Smooth muscle cell (in vitro differentiated cells): ENCODE measurements around the gene PTPRCAP. TPM values are rescaled to one million over a fixed set of nuclear protein-coding genes. Genes with fewer than 3 reads are reported as not detected.

Experiments used
- DNase-seq: peaks from one replicate; lab custom pipeline; 2025; ENCODE audit not compliant: unreplicated experiment; lab: John Stamatoyannopoulos, UW
- H2AFZ ChIP-seq: fragments of 200-600 bp; sonication (generic); 2 replicates; pipeline ENCODE4 v1.6.0; 2016; ENCODE audit warnings: antibody characterized with exemption, low read depth, mild to moderate bottlenecking
- H3F3A ChIP-seq: fragments of 200-600 bp; sonication (generic); 2 replicates; pipeline ENCODE4 v1.6.0; 2017; ENCODE audit warnings: antibody characterized with exemption, low read depth
- H3K27ac ChIP-seq: fragments of 200-600 bp; sonication (generic); 2 replicates; pipeline ENCODE4 v1.5.1; 2016; ENCODE audit warnings: low read depth, mild to moderate bottlenecking
- H3K27me3 ChIP-seq: fragments of 200-600 bp; sonication (generic); 2 replicates; pipeline ENCODE4 v1.6.1; 2016; ENCODE audit warnings: low read depth, mild to moderate bottlenecking
- H3K36me3 ChIP-seq: fragments of 200-600 bp; sonication (generic); 2 replicates; pipeline ENCODE4 v1.5.1; 2016; ENCODE audit warnings: low read depth
- H3K4me1 ChIP-seq: fragments of 200-600 bp; sonication (generic); 2 replicates; pipeline ENCODE4 v1.5.1; 2016; ENCODE audit warnings: low read depth
- H3K4me2 ChIP-seq: fragments of 200-600 bp; sonication (generic); 2 replicates; pipeline ENCODE4 v1.6.0; 2016; ENCODE audit warnings: mild to moderate bottlenecking
- H3K4me3 ChIP-seq: fragments of 200-600 bp; sonication (generic); 2 replicates; pipeline ENCODE4 v1.5.1; 2016; ENCODE audit warnings: mild to moderate bottlenecking
- H3K79me2 ChIP-seq: fragments of 200-600 bp; sonication (generic); 2 replicates; pipeline ENCODE4 v1.6.0; 2016; ENCODE audit warnings: low read depth, mild to moderate bottlenecking
- H3K9ac ChIP-seq: fragments of 200-600 bp; sonication (generic); 2 replicates; pipeline ENCODE4 v1.6.0; 2016; ENCODE audit warnings: low read depth
- H3K9me3 ChIP-seq: fragments of 200-600 bp; sonication (generic); replicated peaks from 2 replicates; pipeline ENCODE4 v1.5.1; 2016; ENCODE audit warnings: low read depth
- H4K20me1 ChIP-seq: fragments of 200-600 bp; sonication (generic); 2 replicates; pipeline ENCODE4 v1.6.0; 2016; ENCODE audit warnings: low read depth
- WGBS: methylation state at CpG from one replicate; pipeline ENCODE4 v1.1.7; 2016; ENCODE audit warnings: low lambda C conversion rate; 5-methylcytosine and 5-hydroxymethylcytosine counted together
- polyA plus RNA-seq: library from polyadenylated mRNA; unstranded; fragments of >200 nt; fragmentation: Nextera tagmentation; extraction: Ambion mirVana; gene quantifications from 2 replicates; pipeline ENCODE4 v1.2.1, GENCODE V29; 2016
- total RNA-seq: library from RNA; depleted of rRNA; stranded (reverse); fragments of >200 nt; gene quantifications from 2 replicates; pipeline ENCODE4 v1.2.3, GENCODE V29; 2014
- TF ChIP-seq, protein P1 (sequence below): fragments of 200-600 bp; sonication (generic); IDR thresholded peaks from 2 replicates; pipeline ENCODE4 v1.5.1; 2017; ENCODE audit warnings: borderline replicate concordance, mild to moderate bottlenecking, antibody characterized with exemption; ENCODE audit not compliant: insufficient read depth, poor library complexity, severe bottlenecking

PTPRCAP gene
- total and polyA plus RNA-seq, 2 experiments from 2014 or later: 1.1 TPM; not detected in 1

DNA sequence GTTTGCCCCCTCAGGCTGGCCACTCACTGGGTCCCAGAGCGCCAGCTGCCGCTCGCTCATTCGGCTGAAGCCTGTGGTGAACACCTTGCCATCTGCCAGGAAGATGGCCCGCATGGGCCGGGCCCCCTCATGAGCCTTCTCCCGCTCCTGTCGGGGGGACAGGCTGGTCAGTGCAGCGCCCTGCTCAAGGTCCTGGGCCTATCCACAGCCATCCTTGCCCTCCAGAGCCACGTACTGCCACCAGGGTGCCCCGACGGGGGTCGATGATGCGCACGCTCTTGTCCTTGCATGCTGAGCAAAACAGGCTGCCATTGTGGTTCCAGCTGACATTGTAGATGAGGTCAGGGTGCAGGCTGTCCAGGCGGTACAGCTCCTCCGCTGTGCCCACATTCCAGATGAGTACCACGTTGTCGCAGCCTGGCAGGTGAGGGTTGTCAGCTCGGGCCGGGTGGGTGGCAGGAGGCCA lies 3.6 kb upstream of the PTPRCAP start:
- Histone ChIP-seq H3F3A (no peaks in the 10 kb centered on the region), H3K36me3 (no peaks in the 10 kb centered on the region), H2AFZ (no peak overlapping the region), H3K4me3 (no peak overlapping the region), H3K9me3 (no peaks in the 10 kb centered on the region), H3K27ac (no peak overlapping the region), H3K4me2 (no peak overlapping the region), H3K9ac (no peak overlapping the region), H4K20me1 (no peaks in the 10 kb centered on the region), H3K79me2 (peaks cover 5% of the 10 kb centered on the region), H3K27me3 (no peaks in the 10 kb centered on the region), H3K4me1 (no peaks in the 10 kb centered on the region)
- no peak for DNase-seq
- 97% methylated on average over 21 of the region's 21 CpGs for WGBS
- TF ChIP-seq, protein P1, sequence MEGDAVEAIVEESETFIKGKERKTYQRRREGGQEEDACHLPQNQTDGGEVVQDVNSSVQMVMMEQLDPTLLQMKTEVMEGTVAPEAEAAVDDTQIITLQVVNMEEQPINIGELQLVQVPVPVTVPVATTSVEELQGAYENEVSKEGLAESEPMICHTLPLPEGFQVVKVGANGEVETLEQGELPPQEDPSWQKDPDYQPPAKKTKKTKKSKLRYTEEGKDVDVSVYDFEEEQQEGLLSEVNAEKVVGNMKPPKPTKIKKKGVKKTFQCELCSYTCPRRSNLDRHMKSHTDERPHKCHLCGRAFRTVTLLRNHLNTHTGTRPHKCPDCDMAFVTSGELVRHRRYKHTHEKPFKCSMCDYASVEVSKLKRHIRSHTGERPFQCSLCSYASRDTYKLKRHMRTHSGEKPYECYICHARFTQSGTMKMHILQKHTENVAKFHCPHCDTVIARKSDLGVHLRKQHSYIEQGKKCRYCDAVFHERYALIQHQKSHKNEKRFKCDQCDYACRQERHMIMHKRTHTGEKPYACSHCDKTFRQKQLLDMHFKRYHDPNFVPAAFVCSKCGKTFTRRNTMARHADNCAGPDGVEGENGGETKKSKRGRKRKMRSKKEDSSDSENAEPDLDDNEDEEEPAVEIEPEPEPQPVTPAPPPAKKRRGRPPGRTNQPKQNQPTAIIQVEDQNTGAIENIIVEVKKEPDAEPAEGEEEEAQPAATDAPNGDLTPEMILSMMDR: no peak

DNA sequence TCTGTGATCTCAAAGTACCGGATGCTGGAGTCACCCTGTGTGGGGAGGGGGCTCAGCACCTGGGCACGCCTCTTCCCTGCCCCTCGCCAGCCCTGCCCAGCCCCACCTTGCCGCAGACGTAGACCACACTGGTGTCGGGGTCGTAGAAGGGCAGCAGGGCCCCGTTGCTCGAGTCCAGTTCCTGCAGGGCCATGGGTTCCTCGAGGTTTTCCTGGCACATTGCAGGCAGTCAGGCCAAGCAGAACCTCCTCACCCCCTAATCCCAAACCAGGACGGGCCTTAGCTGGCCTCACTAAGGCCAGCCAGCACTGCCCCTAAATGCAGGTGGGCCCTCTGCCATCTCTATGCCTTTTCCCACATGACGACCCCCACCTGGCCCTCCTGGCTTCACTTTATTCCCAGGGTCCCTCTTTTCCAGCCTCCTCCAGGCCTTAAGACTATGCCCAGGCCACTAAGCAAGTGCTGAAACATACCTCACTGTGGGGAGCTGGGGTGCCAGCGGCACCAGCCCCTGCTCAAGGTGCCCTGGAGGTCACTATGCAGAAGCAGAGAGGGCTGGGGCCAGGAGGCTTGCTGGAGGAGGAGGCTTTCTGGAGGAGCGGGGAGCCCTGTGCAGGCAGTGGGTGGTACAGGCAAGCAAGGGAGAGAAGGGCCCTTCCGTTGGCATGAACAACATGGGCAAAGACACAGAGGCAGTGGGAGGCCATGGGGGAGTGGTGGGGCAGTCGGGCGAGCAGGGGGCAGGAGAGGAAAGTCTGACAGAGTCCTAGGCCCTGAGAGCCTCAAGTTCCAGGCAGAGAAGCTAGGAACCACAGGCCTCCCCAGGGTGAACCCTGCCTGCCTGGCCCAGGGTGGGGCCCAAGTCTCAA lies 3.0 kb upstream of the PTPRCAP start:
- H2AFZ ChIP-seq: no peak overlapping the region

DNA sequence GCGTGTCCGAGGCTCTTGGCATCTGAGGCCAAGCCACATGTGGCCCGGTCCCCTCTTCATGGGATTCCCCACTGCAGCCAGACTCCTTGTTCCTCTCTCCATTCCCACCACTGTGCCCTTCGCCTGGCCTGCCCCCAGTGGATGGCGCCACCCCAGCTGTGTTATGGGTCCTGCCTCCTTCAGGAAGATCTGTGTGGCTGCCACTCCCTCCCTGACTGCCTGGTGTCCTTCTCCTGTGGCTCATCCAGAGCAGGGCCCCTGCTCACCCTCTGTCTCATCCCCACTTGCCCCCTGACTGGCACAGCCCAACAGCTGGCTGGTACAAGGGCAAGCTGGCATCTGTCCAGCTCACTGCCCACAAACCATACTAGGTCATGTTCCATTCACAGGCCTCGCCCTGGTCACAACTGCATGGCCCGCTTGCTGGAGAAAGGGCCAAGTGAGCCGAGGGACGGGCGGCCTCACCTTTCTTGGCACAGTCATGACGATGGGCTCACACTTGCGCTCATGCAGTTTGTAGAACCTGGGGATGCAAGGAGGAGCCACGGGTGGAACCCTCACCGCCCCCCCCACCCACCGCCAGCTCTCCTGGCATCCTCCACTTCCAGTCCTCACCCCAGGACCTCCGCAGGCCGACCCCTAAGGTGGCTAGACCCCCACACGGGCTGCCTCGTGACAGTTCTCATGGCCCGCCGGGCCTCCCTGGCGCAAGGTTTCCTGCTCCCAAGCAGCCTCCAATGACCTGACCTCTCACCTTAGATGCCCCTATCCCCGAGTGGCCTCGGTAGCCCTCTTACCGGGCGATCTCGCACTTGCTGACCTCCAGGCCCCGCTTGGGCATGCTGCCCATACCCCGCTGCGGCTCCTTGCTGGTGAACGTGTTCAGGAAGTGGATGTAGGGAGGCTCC lies 2.1 kb upstream of the PTPRCAP start:
- no peak overlapping the region for H3K4me3 ChIP-seq
- H4K20me1 ChIP-seq: no peaks in the 10 kb centered on the region
- WGBS: 93% methylated on average over 30 of the region's 31 CpGs
- no peak overlapping the region for H3K27ac ChIP-seq
- H3K27me3 ChIP-seq: no peaks in the 10 kb centered on the region
- H3K79me2 ChIP-seq: peaks cover 5% of the 10 kb centered on the region
- H3K9me3 ChIP-seq: no peaks in the 10 kb centered on the region
- no peak for DNase-seq
- TF ChIP-seq, protein P1: no peak
- H3F3A ChIP-seq: no peaks in the 10 kb centered on the region
- no peaks in the 10 kb centered on the region for H3K4me1 ChIP-seq
- H3K36me3 ChIP-seq: no peaks in the 10 kb centered on the region
- no peak overlapping the region for H3K9ac ChIP-seq
- no peak overlapping the region for H2AFZ ChIP-seq
- H3K4me2 ChIP-seq: no peak overlapping the region

More for the DNA sequence above, 3.0 kb upstream of the PTPRCAP start:
- no peaks in the 10 kb centered on the region for H3K27me3 ChIP-seq
- TF ChIP-seq, protein P1: no peak
- H3K4me2 ChIP-seq: no peak overlapping the region
- no peaks in the 10 kb centered on the region for H3K36me3 ChIP-seq
- H3K27ac ChIP-seq: no peak overlapping the region
- DNase-seq: no peak
- no peaks in the 10 kb centered on the region for H4K20me1 ChIP-seq
- H3K4me1 ChIP-seq: no peaks in the 10 kb centered on the region
- no peak overlapping the region for H3K9ac ChIP-seq
- H3K9me3 ChIP-seq: no peaks in the 10 kb centered on the region
- 97% methylated on average over 15 of the region's 17 CpGs for WGBS
- no peak overlapping the region for H3K4me3 ChIP-seq
- H3F3A ChIP-seq: no peaks in the 10 kb centered on the region
- H3K79me2 ChIP-seq: peaks cover 5% of the 10 kb centered on the region
